HepG2 (cell line): ENCODE data around the gene CST3. TPM values are rescaled to one million over a fixed set of nuclear protein-coding genes. Genes with fewer than 3 reads are reported as not detected.

Source experiments
- DNMT1 ChIP-seq: sonication (generic); formaldehyde crosslinking; IDR thresholded peaks from 2 replicates; pipeline ENCODE4 v1.5.1; 2020; ENCODE audit warnings: mild to moderate bottlenecking, missing genetic modification reagents
- EZH2 ChIP-seq: conservative IDR thresholded peaks from 2 replicates; pipeline ENCODE4 v1.6.1; 2012; ENCODE audit warnings: mild to moderate bottlenecking, low read depth, low read length, moderate library complexity
- HNF4A ChIP-seq: sonication (generic); formaldehyde crosslinking; IDR thresholded peaks from 2 replicates; pipeline ENCODE4 v1.4.0; 2020; ENCODE audit warnings: missing genetic modification reagents
- KDM6A ChIP-seq: IDR thresholded peaks from 2 replicates; pipeline ENCODE4 v1.6.1; 2016; ENCODE audit warnings: low read depth
- NR2F1 ChIP-seq, 2 experiments: fragments of 450-650 bp in 1 of 2; formaldehyde crosslinking in 1 of 2; IDR thresholded peaks; 2 replicates each; pipeline versions ENCODE4 v1.5.0 to v1.6.1; 2016 to 2020; ENCODE audit warnings: mild to moderate bottlenecking in 1 of 2, missing compliant biosample characterization in 1 of 2, missing genetic modification reagents in 1 of 2, moderate library complexity in 1 of 2
- POLR2G ChIP-seq: fragments of 200-400 bp; formaldehyde crosslinking; IDR thresholded peaks from 2 replicates; pipeline ENCODE4 v1.6.1; 2018; ENCODE audit warnings: mild to moderate bottlenecking, low read depth, low read length, moderate library complexity
- RBAK ChIP-seq: sonication (generic); formaldehyde crosslinking; IDR thresholded peaks from 2 replicates; pipeline ENCODE4 v1.5.1; 2020; ENCODE audit warnings: mild to moderate bottlenecking, missing genetic modification reagents
- RBM22 ChIP-seq: fragments of 200-400 bp; formaldehyde crosslinking; optimal IDR thresholded peaks from 2 replicates; pipeline ENCODE3; 2017; ENCODE audit warnings: mild to moderate bottlenecking, low read length, moderate library complexity
- SOX13 ChIP-seq, 3 experiments: fragments of 450-650 bp in 1 of 3; sonication (generic) in 1 of 3; formaldehyde crosslinking in 1 of 3; IDR thresholded peaks in 2 of 3; conservative IDR thresholded peaks in 1 of 3; 2 replicates each; pipeline versions ENCODE4 v1.5.0 to v1.6.1; 2016 to 2020; ENCODE audit warnings: antibody characterized with exemption in 1 of 3, mild to moderate bottlenecking in 1 of 3, missing compliant biosample characterization in 1 of 3, missing genetic modification reagents in 1 of 3, moderate library complexity in 1 of 3
- TSC22D2 ChIP-seq: sonication (generic); formaldehyde crosslinking; IDR thresholded peaks from 2 replicates; pipeline ENCODE4 v1.5.1; 2020; ENCODE audit warnings: missing genetic modification reagents, mild to moderate bottlenecking, borderline replicate concordance
- ZNF616 ChIP-seq: sonication (generic); formaldehyde crosslinking; IDR thresholded peaks from 2 replicates; pipeline ENCODE4 v1.5.0; 2020; ENCODE audit warnings: low read depth, mild to moderate bottlenecking, missing genetic modification reagents
- ZNF816 ChIP-seq: sonication (generic); formaldehyde crosslinking; IDR thresholded peaks from 2 replicates; pipeline ENCODE4 v1.8.0; 2022; ENCODE audit warnings: missing genetic modification reagents, mild to moderate bottlenecking, borderline replicate concordance
- ZSCAN22 ChIP-seq: sonication (generic); formaldehyde crosslinking; IDR thresholded peaks from 2 replicates; pipeline ENCODE4 v1.4.0; 2020; ENCODE audit warnings: mild to moderate bottlenecking, missing genetic modification reagents
- polyA plus RNA-seq, 8 experiments: library from polyadenylated mRNA; depleted of rRNA in 3 of 8; stranded (reverse) in 7 of 8; unstranded in 1 of 8; fragments of >200 nt; fragmentation: Illumina TruSeq in 4 of 8; extraction: Trizol in 4 of 8; gene quantifications; 2 replicates each; pipeline versions ENCODE4 v1.2.1 to v1.2.3, GENCODE V29; 2011 to 2016; ENCODE audit warnings: low read depth in 4 of 8, missing spikeins in 1 of 8, mixed read lengths in 1 of 8; ENCODE audit not compliant: insufficient read depth in 1 of 8
- total RNA-seq, 5 experiments: library from RNA; depleted of rRNA; stranded (reverse); fragments of >200 nt; fragmentation: Illumina TruSeq; extraction: Trizol; gene quantifications; 2 replicates each; pipeline ENCODE4 v1.2.3, GENCODE V29; 2016; ENCODE audit warnings: low read depth in 1 of 5
- TF ChIP-seq, protein P1 (sequence below): sonication (generic); formaldehyde crosslinking; IDR thresholded peaks from 2 replicates; pipeline ENCODE4 v1.5.0; 2020; ENCODE audit warnings: mild to moderate bottlenecking, missing genetic modification reagents
- TF ChIP-seq, protein P2 (sequence below), 2 experiments: sonication (generic) in 1 of 2; formaldehyde crosslinking in 1 of 2; IDR thresholded peaks; 2 replicates each; pipeline versions ENCODE4 v1.6.1 to v1.9.0; 2014 to 2022; ENCODE audit warnings: antibody characterized with exemption in 1 of 2, borderline replicate concordance in 1 of 2, inconsistent platforms in 1 of 2, low read depth in 1 of 2, missing genetic modification reagents in 1 of 2

Gene CST3
- total and polyA plus RNA-seq, 2 of the 13 experiments (the other 11 are each of a cell fraction or from before 2014, with no cell fraction given) = 690 to 1,005 TPM

DNA sequence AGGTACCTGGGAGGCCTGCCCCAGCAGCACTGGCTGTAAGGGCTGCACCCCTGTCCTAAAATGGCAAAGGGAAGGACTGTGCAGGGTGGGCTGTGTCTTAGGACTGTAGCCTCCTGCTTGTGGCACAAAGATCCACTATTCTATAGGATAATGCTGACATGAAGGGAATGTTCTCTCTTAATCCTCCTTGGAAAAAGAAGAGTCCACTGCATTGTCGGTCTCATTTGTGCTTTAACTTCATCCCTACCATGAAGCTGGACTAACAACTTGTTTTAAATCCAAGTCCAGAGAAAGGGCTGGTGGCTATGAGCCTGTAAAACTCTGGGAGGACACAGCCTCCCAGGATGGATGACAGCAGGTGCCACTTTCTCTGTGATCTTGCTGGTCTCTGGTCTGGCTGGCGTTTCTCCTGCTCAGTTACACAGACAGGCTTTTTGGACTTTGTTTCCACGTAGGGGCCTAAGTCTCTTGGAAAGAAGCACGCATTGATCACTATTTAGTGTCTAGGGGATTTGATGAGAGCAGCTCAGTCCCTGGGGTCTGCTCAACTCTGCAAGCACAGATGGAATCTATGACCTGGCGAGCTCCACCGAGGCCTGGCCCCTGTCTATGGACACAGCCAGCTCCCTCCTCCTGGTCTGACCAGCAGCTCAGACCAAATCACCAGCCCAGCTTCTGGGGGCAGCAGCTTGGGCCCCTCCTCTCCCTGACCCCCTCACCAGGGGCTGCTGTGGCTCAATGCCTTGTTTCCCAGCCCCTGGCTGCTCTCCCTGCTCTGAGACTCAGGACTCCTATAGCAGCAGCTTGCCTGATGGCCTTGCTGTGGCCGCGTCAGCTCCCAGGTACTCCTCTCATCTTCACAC lies 4.8 kb downstream of the CST3 start (continued):
- TF ChIP-seq, protein P1, sequence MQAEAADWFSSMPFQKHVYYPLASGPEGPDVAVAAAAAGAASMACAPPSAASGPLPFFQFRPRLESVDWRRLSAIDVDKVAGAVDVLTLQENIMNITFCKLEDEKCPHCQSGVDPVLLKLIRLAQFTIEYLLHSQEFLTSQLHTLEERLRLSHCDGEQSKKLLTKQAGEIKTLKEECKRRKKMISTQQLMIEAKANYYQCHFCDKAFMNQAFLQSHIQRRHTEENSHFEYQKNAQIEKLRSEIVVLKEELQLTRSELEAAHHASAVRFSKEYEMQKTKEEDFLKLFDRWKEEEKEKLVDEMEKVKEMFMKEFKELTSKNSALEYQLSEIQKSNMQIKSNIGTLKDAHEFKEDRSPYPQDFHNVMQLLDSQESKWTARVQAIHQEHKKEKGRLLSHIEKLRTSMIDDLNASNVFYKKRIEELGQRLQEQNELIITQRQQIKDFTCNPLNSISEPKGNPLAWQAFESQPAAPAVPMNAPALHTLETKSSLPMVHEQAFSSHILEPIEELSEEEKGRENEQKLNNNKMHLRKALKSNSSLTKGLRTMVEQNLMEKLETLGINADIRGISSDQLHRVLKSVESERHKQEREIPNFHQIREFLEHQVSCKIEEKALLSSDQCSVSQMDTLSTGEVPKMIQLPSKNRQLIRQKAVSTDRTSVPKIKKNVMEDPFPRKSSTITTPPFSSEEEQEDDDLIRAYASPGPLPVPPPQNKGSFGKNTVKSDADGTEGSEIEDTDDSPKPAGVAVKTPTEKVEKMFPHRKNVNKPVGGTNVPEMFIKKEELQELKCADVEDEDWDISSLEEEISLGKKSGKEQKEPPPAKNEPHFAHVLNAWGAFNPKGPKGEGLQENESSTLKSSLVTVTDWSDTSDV (CRISPR knock-in tag) = no peak
- TF ChIP-seq SOX13 (IDR thresholded peaks at IDR 0.05) (0 out of 2 replicates have a peak, but pooled peaks have one; percentile 5), SOX13 (CRISPR knock-in tag; conservative IDR thresholded peaks at IDR 0.05 in 1 of 2, IDR thresholded peaks at IDR 0.05 in 1 of 2) (no peak), KDM6A (no peak), RBM22 (peak; percentile 31), EZH2 (no peak), ZNF616 (CRISPR knock-in tag) (no peak), DNMT1 (CRISPR knock-in tag) (no peak), NR2F1 (CRISPR knock-in tag; IDR thresholded peaks at IDR 0.05) (peak in 1 of 2 experiments; percentile 2; a peak in 1 of 4 replicates), TSC22D2 (CRISPR knock-in tag) (no peak), POLR2G (peak; percentile 17), HNF4A (CRISPR knock-in tag) (no peak), ZSCAN22 (CRISPR knock-in tag) (no peak), ZNF816 (CRISPR knock-in tag) (no peak), RBAK (no peak)
- TF ChIP-seq, protein P2, sequence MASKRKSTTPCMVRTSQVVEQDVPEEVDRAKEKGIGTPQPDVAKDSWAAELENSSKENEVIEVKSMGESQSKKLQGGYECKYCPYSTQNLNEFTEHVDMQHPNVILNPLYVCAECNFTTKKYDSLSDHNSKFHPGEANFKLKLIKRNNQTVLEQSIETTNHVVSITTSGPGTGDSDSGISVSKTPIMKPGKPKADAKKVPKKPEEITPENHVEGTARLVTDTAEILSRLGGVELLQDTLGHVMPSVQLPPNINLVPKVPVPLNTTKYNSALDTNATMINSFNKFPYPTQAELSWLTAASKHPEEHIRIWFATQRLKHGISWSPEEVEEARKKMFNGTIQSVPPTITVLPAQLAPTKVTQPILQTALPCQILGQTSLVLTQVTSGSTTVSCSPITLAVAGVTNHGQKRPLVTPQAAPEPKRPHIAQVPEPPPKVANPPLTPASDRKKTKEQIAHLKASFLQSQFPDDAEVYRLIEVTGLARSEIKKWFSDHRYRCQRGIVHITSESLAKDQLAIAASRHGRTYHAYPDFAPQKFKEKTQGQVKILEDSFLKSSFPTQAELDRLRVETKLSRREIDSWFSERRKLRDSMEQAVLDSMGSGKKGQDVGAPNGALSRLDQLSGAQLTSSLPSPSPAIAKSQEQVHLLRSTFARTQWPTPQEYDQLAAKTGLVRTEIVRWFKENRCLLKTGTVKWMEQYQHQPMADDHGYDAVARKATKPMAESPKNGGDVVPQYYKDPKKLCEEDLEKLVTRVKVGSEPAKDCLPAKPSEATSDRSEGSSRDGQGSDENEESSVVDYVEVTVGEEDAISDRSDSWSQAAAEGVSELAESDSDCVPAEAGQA (IDR thresholded peaks at IDR 0.05; ENCODE audit: low read depth) = no peak
- TF ChIP-seq, protein P2 (CRISPR knock-in tag; IDR thresholded peaks at IDR 0.05; ENCODE audit: borderline replicate concordance) = no peak
